ENCODE measurements around the gene OR12D3. TPM values are rescaled to one million over a fixed set of nuclear protein-coding genes. Genes with fewer than 3 reads are reported as not detected.

OR12D3 gene
- total RNA-seq = not detected in 2 replicates

GRCh38 chr6:29375191-29375590, at the start of gene OR12D3:
TSS of gene OR12D3 (minus strand) at chr6:29375291. CDS start at chr6:29375287, 4 bp downstream.

GRCh38 chr6:29414588-29414987, 39.5 kb upstream of the OR12D3 start, which contains the start of gene OR12D1:
TSS of gene OR12D1 (plus strand) at chr6:29414928.

GRCh38 chr6:29395331-29395730, 20.2 kb upstream of the OR12D3 start, which contains the start of gene OR12D2:
TSS of gene OR12D2 (plus strand) at chr6:29395631. CDS start at chr6:29396700, 1,069 bp downstream.

GRCh38 chr6:29368765-29369164, 6.3 kb downstream of the OR12D3 start, which contains the start of gene OR5V1:
TSS of gene OR5V1 (minus strand) at chr6:29368865. CDS start at chr6:29356195, 12,670 bp downstream.

Other genes starting within 250 kb of the OR12D3 start
- gene OR2J2, start 204.4 kb downstream of the OR12D3 start, total RNA-seq = not detected in 2 replicates
- gene OR14J1, start 73.6 kb downstream of the OR12D3 start, total RNA-seq = not detected in 2 replicates
- gene OR5V1, start 6.4 kb downstream of the OR12D3 start, total RNA-seq = not detected in 2 replicates
- not detected in 2 replicates for gene OR12D2, start 20.3 kb upstream of the OR12D3 start, total RNA-seq
- gene OR12D1, start 39.6 kb upstream of the OR12D3 start, total RNA-seq = not detected in 2 replicates
- gene OR10C1, start 64.0 kb upstream of the OR12D3 start, total RNA-seq = not detected in 2 replicates
- not detected in 2 replicates for gene OR11A1, start 81.8 kb upstream of the OR12D3 start, total RNA-seq
- not detected in 2 replicates for gene OR2H1, start 81.9 kb upstream of the OR12D3 start, total RNA-seq
- gene MAS1L, start 112.7 kb upstream of the OR12D3 start, total RNA-seq = not detected in 2 replicates
- not detected in 2 replicates for gene UBD, start 184.4 kb upstream of the OR12D3 start, total RNA-seq
- gene OR2H2, start 209.8 kb upstream of the OR12D3 start, total RNA-seq = not detected in 2 replicates